GM12878 (cell line): ENCODE results near the gene MSL3B.

ENCODE experiments used
- ATAC-seq: fragments of 200-7000 bp; cut with Tn5 transposase; 3 replicates; pipeline ENCODE4 v1.9.1; 2020; ENCODE audit warnings: mild to moderate bottlenecking, moderate library complexity
- BruUV-seq: library from RNA; stranded (reverse); fragments of 400-500 nt; replicated peaks from 2 replicates; lab custom pipeline; 2021; lab: Mats Ljungman, UMichigan
- CTCF ChIA-PET: fragments of 300-600 bp; sonication (Branson Sonifier 250); formaldehyde crosslinking; extraction: SDS; loops from one replicate; lab custom pipeline; 2021; ENCODE audit warnings: inconsistent platforms; lab: Yijun Ruan, JAX
- POLR2A ChIA-PET: fragments of 350-600 bp; formaldehyde crosslinking; extraction: SDS; loops from one replicate; lab custom pipeline; 2021; ENCODE audit warnings: inconsistent platforms; lab: Charles Lee
- RAD21 ChIA-PET: fragments of 300-600 bp; sonication (Branson Sonifier 250); formaldehyde crosslinking; loops from one replicate; lab custom pipeline; 2023; ENCODE audit warnings: antibody characterized with exemption; ENCODE audit not compliant: unreplicated experiment; lab: Charles Lee
- SMC1A ChIA-PET: fragments of 300-600 bp; sonication (Branson Sonifier 250); formaldehyde crosslinking; loops from one replicate; lab custom pipeline; 2023; ENCODE audit not compliant: unreplicated experiment, uncharacterized antibody; lab: Charles Lee
- DNase-seq: peaks from one replicate; pipeline ENCODE4 v3.0.0-alpha.2; 2011; ENCODE audit warnings: low read depth, low spot score
- FAIRE-seq: peaks from 3 replicates; lab custom pipeline; 2011; peaks lifted over from hg19 to GRCh38; lab: Jason Lieb, UNC
- H2AFZ ChIP-seq: 2 replicates; pipeline ENCODE4 v1.6.0; 2011; ENCODE audit warnings: low read depth, low read length, control low read depth; ENCODE audit not compliant: control insufficient read depth
- H3K27ac ChIP-seq: 2 replicates; pipeline ENCODE4 v1.5.1; 2011; ENCODE audit warnings: control low read depth; ENCODE audit not compliant: control insufficient read depth, insufficient read depth
- H3K27me3 ChIP-seq, 2 experiments: replicated peaks in 1 of 2; 2 replicates each; pipeline versions ENCODE4 v1.6.0 to v1.6.1; 2011; ENCODE audit warnings: low read length in 1 of 2; ENCODE audit not compliant: control insufficient read depth in 2 of 2, insufficient read depth in 2 of 2
- H3K36me3 ChIP-seq, 2 experiments: 2 replicates each; pipeline ENCODE4 v1.5.1; 2011; ENCODE audit warnings: low read length in 1 of 2; ENCODE audit not compliant: control insufficient read depth in 2 of 2, insufficient read depth in 2 of 2
- H3K4me1 ChIP-seq: 2 replicates; pipeline ENCODE4 v1.6.1; 2011; ENCODE audit warnings: mild to moderate bottlenecking, low read length, moderate library complexity, mixed read lengths; ENCODE audit not compliant: control insufficient read depth, insufficient read depth
- H3K4me2 ChIP-seq: 2 replicates; pipeline ENCODE4 v1.6.0; 2011; ENCODE audit warnings: control low read depth; ENCODE audit not compliant: control insufficient read depth, insufficient read depth
- H3K4me3 ChIP-seq: fragments of 200-600 bp; sonication (generic); 2 replicates; pipeline ENCODE4 v1.5.1; 2016
- H3K79me2 ChIP-seq: 2 replicates; pipeline ENCODE4 v1.6.0; 2011; ENCODE audit warnings: low read length; ENCODE audit not compliant: control insufficient read depth, insufficient read depth
- H3K9ac ChIP-seq: 2 replicates; pipeline ENCODE4 v1.8.0; 2011; ENCODE audit warnings: low read length, control low read depth, mixed read lengths; ENCODE audit not compliant: control insufficient read depth, insufficient read depth
- H3K9me3 ChIP-seq: replicated peaks from 3 replicates; pipeline ENCODE4 v1.5.1; 2011; ENCODE audit warnings: mild to moderate bottlenecking, low read length; ENCODE audit not compliant: control insufficient read depth, insufficient read depth
- H4K20me1 ChIP-seq: 2 replicates; pipeline ENCODE4 v1.6.0; 2011; ENCODE audit not compliant: control insufficient read depth, insufficient read depth
- BRCA1 ChIP-seq: IDR thresholded peaks from 2 replicates; pipeline ENCODE4 v1.6.1; 2011; ENCODE audit warnings: low read depth, low read length, improper control_type of control experiment
- NBN ChIP-seq: fragments of 450-650 bp; IDR thresholded peaks from 2 replicates; pipeline ENCODE4 v1.6.1; 2016
- NR2F1 ChIP-seq: fragments of 450-650 bp; conservative IDR thresholded peaks from 2 replicates; pipeline ENCODE4 v1.6.1; 2017; ENCODE audit warnings: mild to moderate bottlenecking
- RAD21 ChIP-seq: IDR thresholded peaks from 2 replicates; pipeline ENCODE4 v1.6.1; 2011; ENCODE audit warnings: mild to moderate bottlenecking, low read depth, low read length, moderate library complexity; ENCODE audit not compliant: insufficient read depth
- SMAD1 ChIP-seq: fragments of 450-650 bp; IDR thresholded peaks from 2 replicates; pipeline ENCODE4 v1.6.1; 2018; ENCODE audit warnings: mild to moderate bottlenecking, low read depth; ENCODE audit not compliant: partially characterized antibody
- WGBS: methylation state at CpG from one replicate; pipeline ENCODE4 v1.1.6; 2016; ENCODE audit warnings: low lambda C conversion rate; ENCODE audit not compliant: insufficient replicate concordance, insufficient coverage; ENCODE audit errors: missing lambda C conversion rate; 5-methylcytosine and 5-hydroxymethylcytosine counted together
- in situ Hi-C: fragments of 300-500 bp; cut with MboI; formaldehyde crosslinking; loops from 9 replicates; pipeline ENCODE4 v1.14.3; 2018; ENCODE audit warnings: mixed read lengths
- intact Hi-C: fragments of 100-400 bp; cut with micrococcal nuclease; formaldehyde crosslinking; loops from one replicate; pipeline ENCODE4 v1.14.2; 2022; ENCODE audit not compliant: unreplicated experiment
- TF ChIP-seq, protein P1 (sequence below): fragments of 450-650 bp; IDR thresholded peaks from 2 replicates; pipeline ENCODE4 v1.6.1; 2017; ENCODE audit warnings: mild to moderate bottlenecking
- TF ChIP-seq, protein P2 (sequence below): fragments of 450-650 bp; IDR thresholded peaks from 2 replicates; pipeline ENCODE4 v1.6.1; 2017; ENCODE audit warnings: borderline replicate concordance
- TF ChIP-seq, protein P3 (sequence below), 3 experiments: IDR thresholded peaks in 2 of 3; conservative IDR thresholded peaks in 1 of 3; 2 replicates each; pipeline ENCODE4 v1.5.1; 2011; ENCODE audit warnings: low read depth in 3 of 3, low read length in 3 of 3, mild to moderate bottlenecking in 3 of 3, control low read depth in 2 of 3, moderate library complexity in 2 of 3, inconsistent platforms in 1 of 3, mixed read lengths in 1 of 3; ENCODE audit not compliant: control insufficient read depth in 2 of 3, insufficient read depth in 1 of 3; ENCODE audit errors: extremely low read depth in 1 of 3

The MSL3B gene

DNA sequence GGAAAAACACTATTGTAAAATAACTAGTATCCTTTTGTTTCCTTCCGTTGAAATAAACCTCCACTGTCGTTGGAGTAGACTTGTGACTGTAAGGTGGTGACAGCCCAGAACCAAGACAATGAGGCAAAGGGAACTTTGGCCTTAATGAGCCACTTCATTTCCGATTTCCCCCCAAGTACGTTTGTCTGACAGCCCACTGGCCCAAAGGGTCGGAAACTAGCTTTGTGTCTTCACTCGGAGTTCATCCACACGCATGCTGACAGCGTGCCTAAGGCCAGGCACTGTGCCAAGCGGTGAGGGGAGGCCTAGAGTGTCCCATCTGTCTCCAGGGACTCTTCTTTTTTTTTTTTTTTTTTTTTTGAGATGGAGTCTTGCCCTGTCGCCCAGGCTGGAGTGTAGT, 34.8 kb downstream of the MSL3B start:
- H3K79me2 ChIP-seq, result peaks cover 10% of the 10 kb centered on the region
- H3K4me1 ChIP-seq, result 0 out of 2 replicates have a peak, but pooled peaks cover 3% of the 10 kb centered on the region
- H4K20me1 ChIP-seq, result no peaks in the 10 kb centered on the region
- H3K36me3 ChIP-seq, result peaks cover 17 to 30% of the 10 kb centered on the region in 2 experiments
- ChIA-PET RAD21 (no interaction called here), SMC1A (no interaction called here), CTCF (interaction anchor here (1.0 to 1.5 kb wide), 2 partner anchors 24 to 390 kb away, joined by 3 to 4 read pairs; no protein-coding TSS in a partner anchor), POLR2A (no interaction called here)
- intact Hi-C loops (no loop called here), in situ Hi-C loops (no loop called here)
- ATAC-seq (no peak), FAIRE-seq (no peak), DNase-seq (no peak)
- H3K9ac ChIP-seq, result no peak overlapping the region
- H2AFZ ChIP-seq, result no peak overlapping the region
- BruUV-seq, result no TSS peak
- no peaks in the 10 kb centered on the region for H3K27me3 ChIP-seq
- no peaks in the 10 kb centered on the region for H3K9me3 ChIP-seq
- no peak for TF ChIP-seq BRCA1
- no peak for TF ChIP-seq SMAD1
- WGBS, result 81% methylated on average over 9 of the region's 10 CpGs
- H3K4me3 ChIP-seq, result no peak overlapping the region
- H3K27ac ChIP-seq, result no peak overlapping the region
- no peak overlapping the region for H3K4me2 ChIP-seq

DNA sequence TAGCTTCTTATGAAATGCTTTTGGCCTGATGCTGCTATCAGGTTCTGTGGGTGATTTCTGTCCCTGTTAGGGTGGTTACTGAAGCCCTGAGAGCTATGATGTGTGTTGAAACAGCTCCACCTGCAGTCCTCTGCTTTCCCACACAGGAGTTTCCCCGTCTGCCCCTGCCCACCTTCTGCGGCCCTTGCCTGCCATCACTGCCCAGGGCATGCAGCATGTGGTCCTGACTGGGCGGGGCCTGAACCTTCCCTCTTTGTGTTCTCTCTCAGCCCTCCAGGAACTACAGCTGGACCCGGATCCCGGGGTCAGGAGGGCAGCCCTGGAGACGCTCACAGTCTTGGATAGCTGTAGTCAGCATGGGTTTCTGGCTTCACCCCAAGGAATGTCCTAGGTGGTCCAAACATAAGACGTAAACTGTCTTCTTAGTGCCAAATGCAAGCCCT, 35.3 kb downstream of the MSL3B start:
- ChIA-PET SMC1A (no interaction called here), RAD21 (no interaction called here), CTCF (interaction anchor here (1.0 to 1.5 kb wide), 2 partner anchors 25 to 389 kb away, joined by 3 to 4 read pairs; no protein-coding TSS in a partner anchor), POLR2A (no interaction called here)
- ATAC-seq (peak; percentile 62), FAIRE-seq (no peak), DNase-seq (no peak)
- H2AFZ ChIP-seq, result no peak overlapping the region
- WGBS, result 55% methylated on average over 7 of the region's 7 CpGs
- in situ Hi-C loops, result no loop called here
- H3K36me3 ChIP-seq, result peaks cover 17 to 26% of the 10 kb centered on the region in 2 experiments
- no peak overlapping the region for H3K9ac ChIP-seq
- TF ChIP-seq, protein P1, sequence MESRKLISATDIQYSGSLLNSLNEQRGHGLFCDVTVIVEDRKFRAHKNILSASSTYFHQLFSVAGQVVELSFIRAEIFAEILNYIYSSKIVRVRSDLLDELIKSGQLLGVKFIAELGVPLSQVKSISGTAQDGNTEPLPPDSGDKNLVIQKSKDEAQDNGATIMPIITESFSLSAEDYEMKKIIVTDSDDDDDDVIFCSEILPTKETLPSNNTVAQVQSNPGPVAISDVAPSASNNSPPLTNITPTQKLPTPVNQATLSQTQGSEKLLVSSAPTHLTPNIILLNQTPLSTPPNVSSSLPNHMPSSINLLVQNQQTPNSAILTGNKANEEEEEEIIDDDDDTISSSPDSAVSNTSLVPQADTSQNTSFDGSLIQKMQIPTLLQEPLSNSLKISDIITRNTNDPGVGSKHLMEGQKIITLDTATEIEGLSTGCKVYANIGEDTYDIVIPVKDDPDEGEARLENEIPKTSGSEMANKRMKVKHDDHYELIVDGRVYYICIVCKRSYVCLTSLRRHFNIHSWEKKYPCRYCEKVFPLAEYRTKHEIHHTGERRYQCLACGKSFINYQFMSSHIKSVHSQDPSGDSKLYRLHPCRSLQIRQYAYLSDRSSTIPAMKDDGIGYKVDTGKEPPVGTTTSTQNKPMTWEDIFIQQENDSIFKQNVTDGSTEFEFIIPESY, result no peak
- TF ChIP-seq, protein P2, sequence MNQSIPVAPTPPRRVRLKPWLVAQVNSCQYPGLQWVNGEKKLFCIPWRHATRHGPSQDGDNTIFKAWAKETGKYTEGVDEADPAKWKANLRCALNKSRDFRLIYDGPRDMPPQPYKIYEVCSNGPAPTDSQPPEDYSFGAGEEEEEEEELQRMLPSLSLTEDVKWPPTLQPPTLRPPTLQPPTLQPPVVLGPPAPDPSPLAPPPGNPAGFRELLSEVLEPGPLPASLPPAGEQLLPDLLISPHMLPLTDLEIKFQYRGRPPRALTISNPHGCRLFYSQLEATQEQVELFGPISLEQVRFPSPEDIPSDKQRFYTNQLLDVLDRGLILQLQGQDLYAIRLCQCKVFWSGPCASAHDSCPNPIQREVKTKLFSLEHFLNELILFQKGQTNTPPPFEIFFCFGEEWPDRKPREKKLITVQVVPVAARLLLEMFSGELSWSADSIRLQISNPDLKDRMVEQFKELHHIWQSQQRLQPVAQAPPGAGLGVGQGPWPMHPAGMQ, result no peak
- TF ChIP-seq NBN (no peak), RAD21 (peak; percentile 19; the same call in 1 of the 2 replicates), NR2F1 (no peak)
- TF ChIP-seq, protein P3, sequence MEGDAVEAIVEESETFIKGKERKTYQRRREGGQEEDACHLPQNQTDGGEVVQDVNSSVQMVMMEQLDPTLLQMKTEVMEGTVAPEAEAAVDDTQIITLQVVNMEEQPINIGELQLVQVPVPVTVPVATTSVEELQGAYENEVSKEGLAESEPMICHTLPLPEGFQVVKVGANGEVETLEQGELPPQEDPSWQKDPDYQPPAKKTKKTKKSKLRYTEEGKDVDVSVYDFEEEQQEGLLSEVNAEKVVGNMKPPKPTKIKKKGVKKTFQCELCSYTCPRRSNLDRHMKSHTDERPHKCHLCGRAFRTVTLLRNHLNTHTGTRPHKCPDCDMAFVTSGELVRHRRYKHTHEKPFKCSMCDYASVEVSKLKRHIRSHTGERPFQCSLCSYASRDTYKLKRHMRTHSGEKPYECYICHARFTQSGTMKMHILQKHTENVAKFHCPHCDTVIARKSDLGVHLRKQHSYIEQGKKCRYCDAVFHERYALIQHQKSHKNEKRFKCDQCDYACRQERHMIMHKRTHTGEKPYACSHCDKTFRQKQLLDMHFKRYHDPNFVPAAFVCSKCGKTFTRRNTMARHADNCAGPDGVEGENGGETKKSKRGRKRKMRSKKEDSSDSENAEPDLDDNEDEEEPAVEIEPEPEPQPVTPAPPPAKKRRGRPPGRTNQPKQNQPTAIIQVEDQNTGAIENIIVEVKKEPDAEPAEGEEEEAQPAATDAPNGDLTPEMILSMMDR (IDR thresholded peaks at IDR 0.05 in 2 of 3, conservative IDR thresholded peaks at IDR 0.05 in 1 of 3; ENCODE audit: control insufficient read depth in 2 of 3, extremely low read depth in 1 of 3, insufficient read depth in 1 of 3, low read depth in 3 of 3, low read length in 3 of 3), result peak; percentile 4 to 20 (median 18); a peak in 3 of 6 replicates
- H3K4me3 ChIP-seq, result no peak overlapping the region
- H3K27ac ChIP-seq, result no peak overlapping the region
- H4K20me1 ChIP-seq, result no peaks in the 10 kb centered on the region
- H3K79me2 ChIP-seq, result peaks cover 6% of the 10 kb centered on the region
- H3K27me3 ChIP-seq, result no peaks in the 10 kb centered on the region
- no peaks in the 10 kb centered on the region for H3K4me1 ChIP-seq
- H3K9me3 ChIP-seq, result no peaks in the 10 kb centered on the region
- intact Hi-C loops, result no loop called here
- no peak overlapping the region for H3K4me2 ChIP-seq
- no TSS peak for BruUV-seq
